HepG2 (cell line): ENCODE results near the gene EIF5A. TPM values are rescaled to one million over a fixed set of nuclear protein-coding genes. Genes with fewer than 3 reads are reported as not detected.

ENCODE experiments used
- ATAC-seq: fragments of 200-7000 bp; cut with Tn5 transposase; 3 replicates; pipeline ENCODE4 v1.9.1; 2020; ENCODE audit warnings: mild to moderate bottlenecking, moderate library complexity
- BruUV-seq: library from RNA; stranded (reverse); fragments of 400-500 nt; replicated peaks from 2 replicates; lab custom pipeline; 2021; lab: Mats Ljungman, UMichigan
- CTCF ChIA-PET: fragments of 300-600 bp; formaldehyde crosslinking; extraction: SDS; loops from one replicate; lab custom pipeline; 2021; ENCODE audit warnings: low total read pairs, inconsistent platforms, low intra/inter-chr PET ratio; lab: Yijun Ruan, JAX
- POLR2A ChIA-PET: fragments of 350-600 bp; sonication (Branson Sonifier 250); formaldehyde crosslinking; loops from one replicate; lab custom pipeline; 2020; ENCODE audit warnings: antibody characterized with exemption, inconsistent platforms; lab: Yijun Ruan, JAX
- DNase-seq: peaks from one replicate; pipeline ENCODE4 v3.0.0-alpha.2; 2015; ENCODE audit warnings: low spot score
- FAIRE-seq: peaks from 3 replicates; lab custom pipeline; 2011; peaks lifted over from hg19 to GRCh38; lab: Jason Lieb, UNC
- H2AFZ ChIP-seq: one replicate; pipeline ENCODE4 v1.6.1; 2011; ENCODE audit warnings: low read length, inconsistent platforms
- H3K27ac ChIP-seq: fragments of 300-600 bp; 3 replicates; pipeline ENCODE4 v1.8.0; 2011; ENCODE audit warnings: mixed run types, mild to moderate bottlenecking, mixed read lengths, low read length, inconsistent platforms; ENCODE audit not compliant: insufficient read depth; ENCODE audit errors: extremely low read length
- H3K27me3 ChIP-seq, 2 experiments: fragments of 200-600 bp in 1 of 2; 2 replicates in 1 of 2; 3 replicates in 1 of 2; pipeline versions ENCODE4 v1.6.0 to v1.8.0; 2011; ENCODE audit warnings: low read length in 2 of 2, mild to moderate bottlenecking in 2 of 2, moderate library complexity in 2 of 2, inconsistent platforms in 1 of 2; ENCODE audit not compliant: insufficient read depth in 2 of 2, control insufficient read depth in 1 of 2
- H3K36me3 ChIP-seq, 2 experiments: fragments of 200-600 bp in 1 of 2; replicated peaks in 1 of 2; 2 replicates in 1 of 2; 3 replicates in 1 of 2; pipeline versions ENCODE4 v1.5.1 to v1.8.0; 2011; ENCODE audit warnings: low read length in 2 of 2, inconsistent platforms in 1 of 2; ENCODE audit not compliant: insufficient read depth in 2 of 2, control insufficient read depth in 1 of 2
- H3K4me1 ChIP-seq: 2 replicates; pipeline ENCODE4 v1.5.1; 2012; ENCODE audit warnings: low read length, inconsistent platforms; ENCODE audit not compliant: insufficient read depth
- H3K4me2 ChIP-seq: 2 replicates; pipeline ENCODE4 v1.6.0; 2011; ENCODE audit warnings: low read depth, low read length, inconsistent platforms
- H3K4me3 ChIP-seq, 3 experiments: fragments of 200-600 bp in 1 of 3; sonication (generic), shearing (Covaris generic) in 1 of 3; replicated peaks in 1 of 3; 2 replicates each; pipeline ENCODE4 v1.5.1; 2011 to 2016; ENCODE audit warnings: low read length in 3 of 3, inconsistent platforms in 2 of 3, low read depth in 2 of 3, mild to moderate bottlenecking in 2 of 3, control low read depth in 1 of 3, mixed read lengths in 1 of 3; ENCODE audit not compliant: insufficient read depth in 1 of 3
- H3K79me2 ChIP-seq: one replicate; pipeline ENCODE4 v1.6.1; 2011; ENCODE audit warnings: low read length, inconsistent platforms; ENCODE audit not compliant: insufficient read depth
- H3K9ac ChIP-seq: 2 replicates; pipeline ENCODE4 v1.6.0; 2011; ENCODE audit warnings: mild to moderate bottlenecking, low read depth, low read length, inconsistent platforms; ENCODE audit not compliant: insufficient read depth
- H3K9me3 ChIP-seq: 2 replicates; pipeline ENCODE4 v1.5.1; 2012; ENCODE audit warnings: mild to moderate bottlenecking, low read length
- H4K20me1 ChIP-seq: 2 replicates; pipeline ENCODE4 v1.6.0; 2011; ENCODE audit warnings: inconsistent platforms, mild to moderate bottlenecking, low read length, moderate library complexity; ENCODE audit not compliant: insufficient read depth
- BRCA1 ChIP-seq: sonication (generic); formaldehyde crosslinking; IDR thresholded peaks from 2 replicates; pipeline ENCODE4 v1.4.0; 2020; ENCODE audit warnings: missing genetic modification reagents
- MLXIP ChIP-seq: sonication (generic); formaldehyde crosslinking; IDR thresholded peaks from 2 replicates; pipeline ENCODE4 v1.9.0; 2021; ENCODE audit warnings: missing genetic modification reagents, borderline replicate concordance
- MTERF4 ChIP-seq: sonication (generic); formaldehyde crosslinking; IDR thresholded peaks from 2 replicates; pipeline ENCODE4 v1.8.0; 2023; ENCODE audit warnings: mild to moderate bottlenecking, missing genetic modification reagents
- PATZ1 ChIP-seq: sonication (generic); formaldehyde crosslinking; IDR thresholded peaks from 2 replicates; pipeline ENCODE4 v1.4.0; 2020; ENCODE audit warnings: missing genetic modification reagents
- SKIL ChIP-seq: sonication (generic); formaldehyde crosslinking; IDR thresholded peaks from 2 replicates; pipeline ENCODE4 v1.8.0; 2022; ENCODE audit warnings: missing genetic modification reagents, mild to moderate bottlenecking, moderate library complexity, borderline replicate concordance
- ZBTB7A ChIP-seq: sonication (generic); formaldehyde crosslinking; IDR thresholded peaks from 2 replicates; pipeline ENCODE4 v1.8.0; 2022; ENCODE audit warnings: mild to moderate bottlenecking, missing genetic modification reagents
- ZNF576 ChIP-seq: sonication (generic); formaldehyde crosslinking; IDR thresholded peaks from 2 replicates; pipeline ENCODE4 v1.4.0; 2020; ENCODE audit warnings: mild to moderate bottlenecking, missing genetic modification reagents
- ZNF691 ChIP-seq: sonication (generic); formaldehyde crosslinking; IDR thresholded peaks from 2 replicates; pipeline ENCODE4 v1.4.0; 2020; ENCODE audit warnings: missing genetic modification reagents, low read depth, mild to moderate bottlenecking, borderline replicate concordance
- ZNF790 ChIP-seq: sonication (generic); formaldehyde crosslinking; IDR thresholded peaks from 2 replicates; pipeline ENCODE4 v1.8.0; 2022; ENCODE audit warnings: missing genetic modification reagents, mild to moderate bottlenecking, borderline replicate concordance
- ZNF841 ChIP-seq: sonication (generic); formaldehyde crosslinking; IDR thresholded peaks from 2 replicates; pipeline ENCODE4 v1.8.1; 2023; ENCODE audit warnings: missing genetic modification reagents, borderline replicate concordance
- WGBS: methylation state at CpG from one replicate; pipeline ENCODE4 v1.1.6; 2017; ENCODE audit warnings: low lambda C conversion rate; 5-methylcytosine and 5-hydroxymethylcytosine counted together
- in situ Hi-C: cut with HindIII; loops from 2 replicates; pipeline ENCODE4 v1.10.0; 2017; ENCODE audit warnings: low pct_unique_long_range_greater_than_20kb; ENCODE audit not compliant: extremely low pct_ligation_motif_present
- intact Hi-C: fragments of 100-400 bp; cut with micrococcal nuclease; formaldehyde crosslinking; loops from one replicate; pipeline ENCODE4 v1.10.0; 2022; ENCODE audit not compliant: unreplicated experiment
- polyA plus RNA-seq, 8 experiments: library from polyadenylated mRNA; depleted of rRNA in 3 of 8; stranded (reverse) in 7 of 8; unstranded in 1 of 8; fragments of >200 nt; fragmentation: Illumina TruSeq in 4 of 8; extraction: Trizol in 4 of 8; gene quantifications; 2 replicates each; pipeline versions ENCODE4 v1.2.1 to v1.2.3, GENCODE V29; 2011 to 2016; ENCODE audit warnings: low read depth in 4 of 8, missing spikeins in 1 of 8, mixed read lengths in 1 of 8; ENCODE audit not compliant: insufficient read depth in 1 of 8
- total RNA-seq, 5 experiments: library from RNA; depleted of rRNA; stranded (reverse); fragments of >200 nt; fragmentation: Illumina TruSeq; extraction: Trizol; gene quantifications; 2 replicates each; pipeline ENCODE4 v1.2.3, GENCODE V29; 2016; ENCODE audit warnings: low read depth in 1 of 5

EIF5A gene
- total and polyA plus RNA-seq, 2 of the 13 experiments (the other 11 are each of a cell fraction or from before 2014, with no cell fraction given) = 319 to 337 TPM

- TF ChIP-seq ZNF790 (no peak), BRCA1 (CRISPR knock-in tag) (peak; percentile 68; the same call in 1 of the 2 replicates), ZBTB7A (CRISPR knock-in tag) (peak; percentile 52; the same call in 1 of the 2 replicates)
- TF ChIP-seq, all 625 proteins: peak for 203
Measured at GRCh38 chr17:7329374-7329996, 22.1 kb downstream of the EIF5A start (continued).

- Histone ChIP-seq H2AFZ (peak overlapping the region; percentile 68), H3K79me2 (peaks cover 12% of the 10 kb centered on the region), H3K4me3 (peak overlapping the region; percentile 90 to 97 (median 91)), H3K4me1 (peaks cover 33% of the 10 kb centered on the region), H3K36me3 (peaks cover 0 to 14% of the 10 kb centered on the region in 2 experiments; a peak in 3 of 5 replicates), H4K20me1 (no peaks in the 10 kb centered on the region), H3K27me3 (peaks cover 0 to 4% of the 10 kb centered on the region in 2 experiments; a peak in 3 of 5 replicates), H3K9ac (peak overlapping the region; percentile 83), H3K4me2 (peak overlapping the region; percentile 84), H3K9me3 (no peaks in the 10 kb centered on the region), H3K27ac (peak overlapping the region; percentile 63)
- in situ Hi-C loops = no loop called here
- intact Hi-C loops = loop anchor here (1.0 to 2.0 kb wide), 3 partner anchors 21 to 115 kb away; partner anchors contain the start of gene CHRNB1
- CTCF ChIA-PET = no interaction called here
- FAIRE-seq (no peak), DNase-seq (peak; percentile 76), ATAC-seq (peak; percentile 77)
- POLR2A ChIA-PET = interaction anchor here (0.7 to 2.7 kb wide), 32 partner anchors 10 to 726 kb away, joined by 3 to 47 read pairs (median 4); partner anchors contain the start of genes ACADVL, ASGR1, ASGR2 and CHRNB1
- BruUV-seq = no TSS peak
- 2% methylated on average over 10 of the region's 34 CpGs for WGBS
- TF ChIP-seq MTERF4 (CRISPR knock-in tag) (0 out of 2 replicates have a peak, but pooled peaks have one; percentile 47), SKIL (CRISPR knock-in tag) (no peak), PATZ1 (CRISPR knock-in tag) (peak; percentile 72; the same call in 1 of the 2 replicates), MLXIP (CRISPR knock-in tag) (no peak), ZNF841 (CRISPR knock-in tag) (no peak), ZNF576 (CRISPR knock-in tag) (no peak), ZNF691 (CRISPR knock-in tag) (no peak)
Measured at GRCh38 chr17:7329997-7330637, 22.7 kb downstream of the EIF5A start.
